HG03378 (cell line): ENCODE measurements around the gene CLIC1.

Experiments
- ATAC-seq: cut with Tn5 transposase; IDR thresholded peaks from one replicate; pipeline ENCODE4 v1.9.1; 2021; ENCODE audit warnings: mild to moderate bottlenecking, moderate library complexity; ENCODE audit not compliant: unreplicated experiment

The CLIC1 gene

DNA sequence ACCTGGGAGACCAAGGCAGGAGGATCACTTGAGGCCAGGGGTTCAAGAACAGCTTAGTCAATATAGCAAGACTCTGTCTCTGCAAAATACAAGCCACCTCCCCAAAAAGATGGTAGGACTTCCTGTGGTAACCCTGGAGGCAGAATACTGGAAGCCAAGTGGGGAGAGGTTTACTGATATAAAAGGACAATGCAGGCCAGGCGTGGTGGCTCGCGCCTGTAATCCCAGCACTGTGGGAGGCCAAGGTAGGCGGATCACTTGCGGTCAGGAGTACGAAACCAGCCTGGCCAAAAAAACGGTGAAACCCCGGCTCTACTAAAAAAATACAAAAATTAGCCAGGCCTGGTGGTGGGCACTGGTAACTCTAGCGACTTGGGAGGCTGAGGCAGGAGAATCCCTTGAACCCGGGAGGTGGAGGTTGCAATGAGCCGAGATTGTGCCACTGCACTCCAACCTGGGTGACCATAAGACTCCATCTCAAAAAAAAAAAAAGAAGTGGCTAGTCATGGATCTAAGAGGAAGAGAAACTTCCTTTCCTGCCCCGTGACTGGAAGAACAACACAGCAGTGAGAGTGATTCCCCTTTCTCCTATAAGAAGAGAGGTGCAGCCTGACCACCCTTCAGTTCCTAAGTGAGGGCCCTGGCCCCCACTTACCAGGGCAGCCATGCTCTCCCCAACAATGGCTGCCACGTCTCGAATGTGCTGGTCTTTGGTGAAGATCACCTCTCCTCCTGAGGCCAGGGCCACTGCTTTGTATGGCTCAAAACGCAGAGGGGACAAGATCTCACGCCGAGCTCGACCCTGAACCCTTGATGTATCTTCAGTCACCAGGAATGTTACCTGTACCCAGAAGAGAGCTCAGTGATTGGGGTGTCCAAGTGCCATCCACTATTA, 32.3 kb upstream of the CLIC1 start:
- ATAC-seq, result no peak

DNA sequence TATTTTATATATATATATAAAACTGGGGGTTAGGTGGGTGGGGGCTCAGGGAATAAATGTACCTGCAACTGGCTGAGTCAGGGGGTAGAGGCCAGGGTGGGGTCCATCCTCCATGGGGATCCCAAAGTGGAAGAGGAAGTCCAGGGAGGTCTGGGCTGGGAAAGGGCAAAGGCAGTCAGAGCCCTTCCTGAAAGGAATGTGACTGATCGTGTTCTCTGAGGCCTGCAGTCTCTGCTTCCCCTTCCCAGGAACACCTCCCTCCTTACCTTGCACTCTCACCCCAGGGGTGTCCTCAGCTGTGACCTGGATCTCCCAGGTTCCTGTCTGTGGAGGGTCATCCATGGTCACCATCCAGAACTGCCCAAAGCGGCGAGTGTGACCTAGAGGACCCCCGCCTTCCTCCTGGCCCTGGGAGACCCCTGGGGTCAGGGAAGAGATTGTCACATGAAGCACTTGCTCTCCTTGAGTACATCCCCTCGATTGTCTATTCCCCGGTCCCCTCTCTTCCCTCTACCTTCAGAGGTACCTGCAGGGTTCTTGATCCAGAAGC, 30.8 kb upstream of the CLIC1 start:
- no peak for ATAC-seq

DNA sequence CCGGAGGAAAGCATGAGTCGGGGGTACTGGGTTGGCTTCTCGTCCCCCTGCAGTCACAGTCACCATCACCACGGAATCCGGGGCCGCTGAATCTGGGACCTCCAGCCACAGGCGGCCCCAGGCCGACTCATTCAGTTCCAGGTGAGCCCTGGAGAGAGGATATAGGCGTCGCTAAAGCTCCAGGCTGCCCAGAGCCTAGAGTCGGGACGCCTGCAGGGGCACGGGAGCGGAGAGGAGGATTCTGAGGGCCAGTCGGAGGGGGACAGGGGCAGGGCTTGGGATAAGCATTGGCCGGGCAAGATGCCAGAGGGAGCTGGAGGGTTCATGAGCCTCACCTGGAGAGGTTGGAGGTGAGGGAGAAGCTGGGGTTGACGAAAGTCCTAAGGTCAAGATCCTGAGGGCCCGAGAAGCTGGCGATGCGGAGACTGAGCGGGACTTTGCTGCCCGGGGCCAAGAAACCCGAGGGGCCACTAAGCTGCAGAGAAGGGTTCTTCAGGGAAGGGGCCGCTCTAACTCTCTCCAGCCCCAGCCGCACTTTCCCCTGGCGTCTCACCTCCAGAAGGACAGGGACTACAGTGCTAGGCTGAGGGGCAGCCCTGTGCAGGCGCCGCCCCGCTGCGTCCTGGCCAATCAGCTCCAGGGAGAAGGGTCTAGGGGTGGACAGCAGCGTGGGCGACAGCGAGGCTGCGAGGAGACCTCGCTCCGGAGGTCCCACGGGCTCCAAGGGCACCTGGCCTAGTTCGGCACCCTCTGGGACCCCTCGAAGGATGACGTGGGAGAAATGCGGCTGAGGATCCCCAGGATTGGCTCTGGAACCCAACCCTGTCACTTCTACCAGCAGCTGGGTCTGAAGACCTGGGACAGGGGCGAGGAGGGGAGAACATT, 29.8 kb upstream of the CLIC1 start:
- no peak for ATAC-seq

DNA sequence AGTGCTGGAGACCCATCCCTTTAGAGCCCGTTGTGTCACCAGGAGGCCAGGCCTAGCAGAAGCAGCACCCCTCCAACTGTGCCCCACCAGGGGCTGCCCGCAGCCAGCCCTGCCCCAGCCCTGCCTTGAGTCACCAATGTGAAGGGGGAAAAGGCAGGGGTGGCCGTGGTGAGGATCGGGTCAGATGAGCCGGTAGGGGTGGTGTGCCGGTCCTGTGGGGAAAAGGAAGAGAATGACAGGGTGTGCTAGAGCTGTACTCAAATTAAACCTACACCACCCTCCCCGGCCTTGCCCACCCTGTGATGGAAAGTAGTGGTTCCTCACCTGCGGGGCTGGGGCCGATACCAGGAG, 29.2 kb upstream of the CLIC1 start:
- no peak for ATAC-seq

DNA sequence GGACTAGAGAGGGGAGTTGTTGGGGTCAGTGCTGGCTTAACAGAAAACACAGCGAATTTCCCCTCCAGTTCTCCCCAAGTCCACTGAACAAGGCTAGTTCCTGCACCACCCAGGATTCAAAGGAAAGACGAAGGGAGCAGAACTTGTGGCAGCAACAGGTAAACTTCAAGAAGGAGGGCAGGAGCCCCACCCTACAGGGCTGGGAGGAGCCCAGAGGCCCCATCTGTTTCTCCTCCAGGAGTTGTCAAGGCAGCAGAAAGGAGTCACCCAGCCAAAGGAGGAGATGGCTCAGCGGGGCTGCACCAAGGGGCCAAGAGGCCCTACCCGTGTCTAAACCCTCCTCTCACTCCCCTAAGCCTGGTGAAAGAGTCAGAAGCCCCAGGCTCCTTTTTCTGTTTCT, 27.9 kb upstream of the CLIC1 start:
- ATAC-seq, result no peak

DNA sequence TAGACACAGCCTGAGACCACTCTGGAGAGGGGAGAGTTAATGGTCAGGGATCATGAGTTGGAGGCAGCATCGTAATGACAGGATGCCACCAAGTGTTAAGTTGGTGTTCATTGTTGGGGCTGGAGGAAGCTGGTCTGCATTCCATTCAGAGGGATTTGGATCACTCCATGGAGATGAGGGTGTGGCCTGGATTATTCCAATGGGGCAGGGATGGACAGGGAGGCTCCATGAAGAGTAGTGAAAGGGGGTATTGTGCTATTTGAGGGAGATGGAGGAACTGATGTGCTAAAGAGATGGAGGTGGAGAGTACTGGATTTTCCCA, 27.2 kb upstream of the CLIC1 start:
- ATAC-seq, result no peak

DNA sequence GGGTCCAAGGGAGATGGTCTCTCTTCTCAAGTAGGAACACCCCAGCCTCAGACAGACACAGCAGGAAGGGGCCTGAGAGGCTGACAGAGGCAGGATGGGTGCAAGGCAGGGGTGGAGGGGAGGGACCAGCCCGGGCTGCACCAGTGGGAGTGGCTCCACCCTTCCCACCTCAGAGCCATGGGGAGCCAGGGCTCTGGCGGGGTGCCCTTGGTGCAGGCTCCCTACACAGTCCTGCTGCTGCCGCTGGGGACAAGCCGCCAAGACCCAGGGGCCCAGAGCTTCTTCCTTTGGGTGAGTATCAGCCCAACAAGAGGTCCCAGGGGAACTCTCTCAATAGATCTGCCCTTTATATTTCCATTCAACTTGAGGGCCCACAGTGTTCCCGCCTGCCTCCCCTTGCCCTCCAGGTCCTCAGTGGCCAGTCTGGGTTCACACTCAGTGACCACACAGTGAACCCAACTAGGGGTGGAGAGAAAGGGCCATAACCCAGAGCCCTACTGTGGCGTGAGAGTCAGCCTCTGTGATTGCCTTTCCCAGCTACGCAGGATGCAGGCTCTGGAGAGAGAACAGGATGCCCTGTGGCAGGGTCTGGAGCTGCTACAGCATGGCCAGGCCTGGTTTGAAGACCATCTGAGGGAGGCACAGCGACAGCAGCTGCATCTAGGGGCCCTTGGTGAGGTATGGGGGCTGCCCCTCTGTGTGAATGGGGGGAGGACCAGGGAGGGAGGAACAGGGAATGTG, 26.7 kb upstream of the CLIC1 start:
- ATAC-seq, result no peak

DNA sequence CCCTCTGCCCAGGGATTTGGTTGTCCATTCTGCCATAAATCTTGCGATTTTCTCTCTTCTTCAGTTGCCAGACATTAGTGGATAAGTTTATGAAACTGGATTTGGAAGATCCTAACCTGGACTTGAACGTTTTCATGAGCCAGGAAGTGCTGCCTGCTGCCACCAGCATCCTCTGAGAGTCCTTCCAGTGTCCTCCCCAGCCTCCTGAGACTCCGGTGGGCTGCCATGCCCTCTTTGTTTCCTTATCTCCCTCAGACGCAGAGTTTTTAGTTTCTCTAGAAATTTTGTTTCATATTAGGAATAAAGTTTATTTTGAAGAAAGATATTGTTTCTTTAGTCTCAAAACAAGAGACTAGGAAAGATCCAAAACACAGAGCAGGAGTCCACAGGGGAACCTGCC, 26.0 kb upstream of the CLIC1 start, which contains the start of gene SAPCD1:
SAPCD1 (plus strand) TSS at position 301 of the 400 bp plus-strand sequence. CDS start 399 bp downstream, outside the sequence.
- no peak for ATAC-seq

DNA sequence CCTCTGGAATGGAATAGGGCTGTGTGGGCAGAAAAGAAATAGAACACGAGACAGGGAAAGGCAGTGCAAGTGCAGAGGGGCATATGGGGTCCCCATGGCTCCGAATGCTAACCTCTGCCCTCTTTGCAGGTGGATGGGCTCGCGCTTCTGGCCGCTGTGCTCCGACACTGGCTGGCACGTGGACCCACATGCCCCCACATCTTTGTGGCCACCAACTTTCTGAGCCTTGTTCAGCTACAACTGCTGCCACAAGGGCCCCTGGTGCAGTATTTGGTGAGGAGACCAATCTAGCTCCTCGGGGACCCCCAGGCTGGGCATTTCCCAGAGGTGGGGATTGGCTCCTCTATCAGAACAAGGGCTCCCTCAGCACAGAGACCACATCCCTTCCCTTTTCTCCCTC, 25.0 kb upstream of the CLIC1 start:
- no peak for ATAC-seq

DNA sequence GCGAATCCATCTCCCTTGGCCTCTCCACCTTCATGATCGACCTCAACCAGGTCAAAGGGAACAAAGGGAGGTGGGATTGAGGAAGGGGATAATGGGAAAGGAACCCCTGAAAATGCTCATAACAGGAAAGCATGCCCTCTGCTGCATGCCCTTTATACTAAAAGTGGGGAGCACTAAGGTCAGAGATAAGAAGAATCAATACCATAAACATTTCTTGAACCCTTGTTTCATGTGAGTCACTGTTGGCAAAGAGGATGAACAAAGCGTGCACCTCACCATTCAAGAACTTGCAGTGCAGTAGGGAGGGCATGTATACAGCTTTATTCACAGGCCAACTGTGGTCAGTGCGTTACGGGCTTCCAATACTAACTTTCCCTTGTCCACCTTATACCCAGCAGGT, 24.5 kb upstream of the CLIC1 start:
- no peak for ATAC-seq

DNA sequence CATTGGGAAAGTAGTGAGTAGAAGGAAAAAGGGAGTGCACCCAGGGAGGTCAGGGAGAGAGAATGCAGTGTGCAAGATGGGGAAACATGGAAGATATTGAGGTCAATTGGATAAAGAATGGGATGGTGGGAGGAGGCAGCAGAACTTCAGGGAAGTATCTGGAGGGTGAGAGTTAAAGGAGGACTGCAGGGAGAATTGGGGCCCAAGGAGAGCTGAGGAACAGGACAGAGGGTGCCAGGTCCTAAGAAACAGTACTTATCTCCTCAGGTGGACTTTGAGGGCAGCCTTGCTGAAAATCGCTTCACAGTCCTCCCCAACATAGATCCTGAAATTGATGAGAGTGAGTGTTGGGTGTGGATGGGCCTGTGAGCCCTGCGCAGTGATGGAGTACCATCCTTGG, 22.0 kb upstream of the CLIC1 start:
- ATAC-seq, result no peak

DNA sequence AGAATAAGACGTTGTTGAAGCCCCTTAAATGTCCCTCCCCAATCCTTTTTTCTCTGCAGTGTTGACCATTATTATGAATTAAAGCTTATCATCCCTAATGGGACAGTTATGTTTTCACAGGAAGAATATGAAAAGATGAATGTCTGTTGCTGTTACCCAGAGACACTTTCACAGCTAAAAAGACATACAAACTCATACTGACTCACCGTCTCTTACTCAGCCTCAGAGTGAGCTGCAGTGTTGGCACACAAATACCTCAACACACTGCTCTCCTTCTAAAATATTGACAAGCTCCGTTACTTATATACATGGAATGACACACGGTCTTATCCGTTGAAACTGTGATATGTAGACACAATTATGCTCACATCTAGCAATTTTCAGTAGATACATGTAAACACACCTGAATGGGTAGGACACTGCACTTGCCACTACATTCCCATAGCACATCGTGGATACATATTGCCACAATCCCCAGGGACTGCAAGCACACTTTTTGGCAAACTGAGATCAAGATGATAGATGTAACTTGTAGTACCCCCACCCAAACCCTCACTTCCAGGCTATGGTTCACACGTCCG, 16.5 kb upstream of the CLIC1 start:
- ATAC-seq, result no peak

DNA sequence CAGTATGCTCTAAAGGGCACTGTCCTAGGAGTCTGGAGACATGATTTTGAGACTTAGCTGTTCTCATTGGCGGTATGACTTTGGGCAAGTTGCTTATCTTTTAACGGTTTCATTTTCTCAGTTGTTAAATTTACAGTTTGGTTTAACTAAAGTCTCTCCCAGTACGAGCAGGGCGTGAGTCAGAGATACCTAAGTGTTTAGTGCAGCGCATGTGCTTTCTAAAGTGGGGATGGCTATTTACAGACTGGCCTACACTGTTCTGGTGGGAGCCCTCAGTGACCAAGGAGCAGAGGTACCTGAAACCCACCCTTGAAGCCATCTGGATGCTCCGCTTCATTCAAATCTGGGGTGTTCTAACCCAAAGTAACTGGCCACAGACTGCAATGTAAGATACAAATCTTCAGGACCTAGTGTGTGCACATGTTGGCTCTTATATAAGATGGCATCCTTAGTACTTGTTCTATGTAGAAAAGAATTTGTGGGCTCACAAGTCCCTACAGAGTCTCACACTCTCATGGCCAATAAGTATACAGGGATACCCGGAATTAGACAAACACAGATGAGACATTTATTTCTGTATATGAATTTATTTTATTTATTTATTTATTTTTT, 14.2 kb upstream of the CLIC1 start:
- no peak for ATAC-seq

DNA sequence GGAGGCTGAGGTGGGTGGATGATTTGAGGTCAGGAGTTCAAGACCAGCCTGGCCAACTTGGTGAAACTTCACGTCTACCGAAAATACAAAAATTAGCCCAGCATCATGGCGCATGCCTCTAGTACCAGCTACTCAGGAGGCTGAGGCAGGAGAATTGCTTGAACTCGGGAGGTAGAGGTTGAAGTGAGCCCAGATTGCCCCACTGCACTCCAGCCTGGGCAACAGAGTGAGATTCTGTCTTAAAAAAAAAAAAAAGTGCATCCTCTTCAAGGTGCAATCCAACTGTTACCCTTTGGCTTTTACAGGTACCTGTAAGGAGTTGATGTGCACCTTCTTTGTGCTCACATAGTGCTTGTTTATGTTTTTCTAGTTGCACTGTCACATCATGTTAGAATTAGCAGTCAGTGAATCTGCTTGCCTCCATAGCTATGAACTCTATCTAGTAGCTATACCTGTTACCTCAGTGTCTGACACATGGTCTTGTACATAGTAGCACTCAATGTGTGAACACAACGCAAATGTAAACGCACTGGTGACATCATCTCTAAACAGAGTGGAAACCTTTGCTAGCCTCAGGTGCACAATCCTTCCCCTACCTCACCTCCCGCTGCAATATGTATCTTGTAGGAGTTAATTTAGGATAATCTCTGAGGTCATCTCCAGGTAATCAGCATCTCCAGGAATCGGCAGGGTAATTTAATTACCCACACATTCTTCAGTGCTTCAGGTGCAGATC, 13.1 kb upstream of the CLIC1 start:
- no peak for ATAC-seq

DNA sequence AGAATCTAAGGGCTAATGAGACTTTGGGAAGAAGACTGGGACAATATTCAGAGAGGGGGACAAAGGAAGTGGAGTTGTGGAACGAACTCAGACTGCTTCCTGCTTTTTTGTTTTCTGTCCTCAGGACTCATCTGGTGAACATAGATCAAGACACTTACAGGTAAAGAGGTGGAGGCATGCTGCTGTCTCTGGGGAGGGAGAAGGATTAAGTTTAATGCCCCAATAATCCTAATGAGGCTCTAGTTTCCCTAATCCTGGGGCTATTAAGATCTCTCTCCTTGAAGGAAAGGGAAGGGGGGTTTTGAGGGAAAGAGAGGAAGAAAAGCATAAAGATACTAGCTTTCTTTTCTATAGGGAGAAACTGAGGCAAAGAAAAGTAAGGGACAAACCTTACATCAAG, 8.1 kb upstream of the CLIC1 start:
- ATAC-seq, result no peak

DNA sequence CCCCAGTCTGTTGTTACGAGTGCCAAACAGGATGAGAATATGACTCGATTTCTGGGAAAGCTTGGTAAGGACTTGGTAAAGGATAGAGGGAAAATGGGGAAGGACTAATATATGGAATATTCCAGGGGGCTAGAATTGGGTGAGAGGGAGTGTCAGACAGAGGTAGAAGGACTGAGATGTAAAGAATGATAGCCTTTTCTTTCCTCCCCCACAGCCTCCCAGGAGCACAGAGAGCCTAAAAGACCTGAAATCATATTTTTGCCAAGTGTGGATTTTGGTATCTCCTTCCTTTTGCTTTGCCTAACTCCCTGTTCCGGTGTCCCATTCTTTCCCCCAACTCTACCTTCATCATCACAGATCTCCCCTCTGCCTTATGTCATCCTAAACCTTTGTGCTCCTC, 6.6 kb upstream of the CLIC1 start:
- ATAC-seq, result no peak

DNA sequence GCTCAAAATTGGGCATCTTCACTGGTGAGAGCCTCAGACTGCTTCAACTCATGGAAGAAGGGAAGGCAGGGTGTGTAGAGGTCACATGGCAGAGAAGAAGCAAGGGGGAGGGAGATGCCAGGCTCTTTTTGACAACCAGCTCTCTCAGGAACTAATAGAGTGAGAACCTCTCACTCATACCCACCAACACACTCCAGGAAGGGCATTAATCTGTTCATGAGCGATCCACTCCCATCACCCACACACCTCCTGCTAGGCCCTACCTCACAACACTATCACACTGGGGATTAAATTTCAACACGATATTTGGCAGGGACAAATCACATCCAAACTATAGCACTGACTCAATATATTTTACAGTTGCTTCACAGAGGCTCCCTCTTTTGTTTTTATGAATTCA, 5.5 kb upstream of the CLIC1 start:
- ATAC-seq, result no peak

DNA sequence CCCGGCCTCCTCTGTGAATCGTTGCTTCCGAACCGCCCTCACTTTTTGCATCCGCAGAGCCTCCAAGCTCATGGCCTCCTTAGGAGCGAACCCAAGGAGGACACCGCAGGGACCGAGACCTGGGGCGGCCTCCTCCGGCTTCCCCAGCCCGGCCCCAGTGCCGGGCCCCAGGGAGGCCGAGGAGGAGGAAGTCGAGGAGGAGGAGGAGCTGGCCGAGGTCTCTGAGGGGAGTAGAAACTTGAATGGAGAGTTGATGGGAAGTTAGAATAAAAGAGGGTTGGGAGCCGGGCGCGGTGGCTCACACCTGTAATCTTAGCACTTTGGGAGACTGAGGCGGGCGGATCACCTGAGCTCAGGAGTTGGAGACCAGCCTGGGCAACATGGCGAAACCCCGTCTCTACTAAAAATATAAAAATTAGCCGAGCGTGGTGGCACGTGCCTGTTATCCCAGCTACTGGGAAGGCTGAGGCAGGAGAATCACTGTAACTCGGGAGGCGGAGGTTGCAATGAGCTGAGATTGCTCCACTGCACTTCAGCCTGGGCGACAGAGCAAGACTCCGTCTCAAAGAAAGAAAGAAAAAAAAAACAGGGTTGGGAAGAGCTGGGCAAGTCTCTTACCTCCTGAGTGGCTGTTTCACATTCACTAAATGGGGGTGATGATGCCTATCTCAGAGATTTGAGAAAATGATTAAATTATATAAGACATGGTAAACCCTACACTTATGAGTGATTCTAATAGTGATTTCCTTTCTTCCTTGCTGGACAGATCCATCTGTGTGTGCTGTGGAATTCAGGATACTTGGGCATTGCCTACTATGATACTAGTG, 4.3 kb upstream of the CLIC1 start:
- no peak for ATAC-seq
